Mesenchymal stem cell (in vitro differentiated cells and primary cell): ENCODE measurements around the gene OTOG.

Experiments
- DNase-seq: peaks from one replicate; pipeline ENCODE4 v3.0.0-alpha.2; 2013
- H2AFZ ChIP-seq: one replicate; pipeline ENCODE4 v1.6.1; 2013; ENCODE audit warnings: low read depth, mild to moderate bottlenecking, control low read depth, inconsistent platforms, low read length, moderate library complexity
- H2AK5ac ChIP-seq: 2 replicates; pipeline ENCODE4 v1.6.1; 2013; ENCODE audit warnings: low read length, moderate library complexity, mild to moderate bottlenecking, inconsistent platforms; ENCODE audit not compliant: severe bottlenecking
- H2BK120ac ChIP-seq: one replicate; pipeline ENCODE4 v1.6.1; 2013; ENCODE audit warnings: low read depth, mild to moderate bottlenecking, inconsistent platforms, low read length, moderate library complexity
- H2BK12ac ChIP-seq, 2 experiments: one replicate each; pipeline ENCODE4 v1.6.1; 2013; ENCODE audit warnings: inconsistent platforms in 2 of 2, low read length in 2 of 2, mild to moderate bottlenecking in 2 of 2, moderate library complexity in 2 of 2, control low read depth in 1 of 2
- H2BK15ac ChIP-seq: one replicate; pipeline ENCODE4 v1.6.1; 2013; ENCODE audit warnings: mild to moderate bottlenecking, low read depth, inconsistent platforms; ENCODE audit not compliant: poor library complexity, severe bottlenecking
- H2BK5ac ChIP-seq: 2 replicates; pipeline ENCODE4 v1.6.1; 2013; ENCODE audit warnings: low read depth, mild to moderate bottlenecking, low read length, control low read depth, inconsistent platforms; ENCODE audit not compliant: poor library complexity, severe bottlenecking
- H3K14ac ChIP-seq, 2 experiments: one replicate each; pipeline ENCODE4 v1.6.1; 2013; ENCODE audit warnings: inconsistent platforms in 2 of 2, low read length in 2 of 2, control low read depth in 1 of 2, mild to moderate bottlenecking in 1 of 2, moderate library complexity in 1 of 2
- H3K18ac ChIP-seq, 2 experiments: one replicate each; pipeline ENCODE4 v1.6.1; 2013; ENCODE audit warnings: inconsistent platforms in 2 of 2, low read length in 2 of 2, control low read depth in 1 of 2, low read depth in 1 of 2, mild to moderate bottlenecking in 1 of 2
- H3K23ac ChIP-seq, 2 experiments: one replicate each; pipeline ENCODE4 v1.6.1; 2013; ENCODE audit warnings: inconsistent platforms in 2 of 2, low read length in 2 of 2, mild to moderate bottlenecking in 2 of 2, moderate library complexity in 2 of 2, control low read depth in 1 of 2
- H3K27ac ChIP-seq: 2 replicates; pipeline ENCODE4 v1.5.1; 2013; ENCODE audit warnings: mild to moderate bottlenecking, moderate library complexity, low read length, control low read depth, inconsistent platforms; ENCODE audit not compliant: poor library complexity, severe bottlenecking
- H3K27me3 ChIP-seq, 2 experiments: 2 replicates each; pipeline versions ENCODE4 v1.6.1 to v1.7.0; 2013; ENCODE audit warnings: low read length in 2 of 2, mild to moderate bottlenecking in 2 of 2, moderate library complexity in 2 of 2, control low read depth in 1 of 2, inconsistent platforms in 1 of 2; ENCODE audit not compliant: control insufficient read depth in 1 of 2, insufficient read depth in 1 of 2
- H3K36me3 ChIP-seq, 2 experiments: 2 replicates each; pipeline versions ENCODE4 v1.6.1 to v1.7.0; 2013; ENCODE audit warnings: low read length in 2 of 2, control low read depth in 1 of 2, inconsistent platforms in 1 of 2, low read depth in 1 of 2, mild to moderate bottlenecking in 1 of 2; ENCODE audit not compliant: insufficient read depth in 2 of 2, control insufficient read depth in 1 of 2
- H3K4ac ChIP-seq, 2 experiments: one replicate each; pipeline ENCODE4 v1.6.1; 2013; ENCODE audit warnings: inconsistent platforms in 2 of 2, low read length in 2 of 2, mild to moderate bottlenecking in 2 of 2, moderate library complexity in 2 of 2, control low read depth in 1 of 2, low read depth in 1 of 2
- H3K4me1 ChIP-seq: 2 replicates; pipeline ENCODE4 v1.6.1; 2013; ENCODE audit warnings: low read depth, low read length, control low read depth; ENCODE audit not compliant: control insufficient read depth, insufficient read depth
- H3K4me2 ChIP-seq: 2 replicates; pipeline ENCODE4 v1.6.1; 2013; ENCODE audit warnings: low read length, mild to moderate bottlenecking, inconsistent platforms; ENCODE audit not compliant: poor library complexity, severe bottlenecking
- H3K4me3 ChIP-seq, 2 experiments: 2 replicates each; pipeline versions ENCODE4 v1.5.1 to v1.7.0; 2013; ENCODE audit warnings: low read length in 2 of 2, mild to moderate bottlenecking in 2 of 2, control low read depth in 1 of 2, low read depth in 1 of 2; ENCODE audit not compliant: insufficient read depth in 1 of 2
- H3K79me1 ChIP-seq: replicated peaks from 2 replicates; pipeline ENCODE4 v1.6.1; 2013; ENCODE audit warnings: mild to moderate bottlenecking, control low read depth, low read length, inconsistent platforms; ENCODE audit not compliant: poor library complexity, severe bottlenecking
- H3K9ac ChIP-seq: 2 replicates; pipeline ENCODE4 v1.7.0; 2013; ENCODE audit warnings: mild to moderate bottlenecking, low read length, moderate library complexity
- H3K9me3 ChIP-seq: 2 replicates; pipeline ENCODE4 v1.7.0; 2013; ENCODE audit warnings: mild to moderate bottlenecking, low read length; ENCODE audit not compliant: control insufficient read depth
- H4K8ac ChIP-seq: one replicate; pipeline ENCODE4 v1.6.1; 2013; ENCODE audit warnings: inconsistent platforms, mild to moderate bottlenecking, low read length, moderate library complexity
- H4K91ac ChIP-seq: one replicate; pipeline ENCODE4 v1.6.1; 2013; ENCODE audit warnings: mild to moderate bottlenecking, low read length, inconsistent platforms
- WGBS: methylation state at CpG from one replicate; pipeline ENCODE4 v1.1.7; 2013; ENCODE audit warnings: mixed read lengths; 5-methylcytosine and 5-hydroxymethylcytosine counted together

OTOG gene

DNA sequence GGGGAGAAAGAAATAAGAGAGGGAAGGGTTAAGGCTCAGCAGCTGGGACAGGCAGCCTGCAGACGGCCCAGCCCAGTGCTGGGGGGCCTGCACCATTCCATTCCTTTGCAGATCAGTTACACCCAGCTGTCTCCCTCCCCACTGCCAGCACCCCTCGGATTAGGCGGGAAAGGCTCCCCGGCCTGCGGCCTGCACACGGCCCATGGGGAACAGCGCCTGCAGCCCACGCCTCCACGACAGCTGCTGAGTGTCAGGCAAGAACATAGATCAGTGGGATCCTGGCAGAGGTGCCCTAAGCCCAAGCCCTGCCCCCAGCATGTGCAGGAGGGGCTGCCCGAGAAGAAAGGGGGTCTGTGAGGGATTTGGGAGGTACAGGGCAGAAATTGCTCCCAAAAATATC lies 106.6 kb downstream of the OTOG start:
- H3K4me3 ChIP-seq: no peak overlapping the region
- H3K4ac ChIP-seq: no peak overlapping the region
- no peak overlapping the region for H2BK15ac ChIP-seq
- H3K9ac ChIP-seq: no peak overlapping the region
- no peak overlapping the region for H2BK12ac ChIP-seq
- no peak overlapping the region for H3K27ac ChIP-seq
- H3K36me3 ChIP-seq: no peaks in the 10 kb centered on the region
- H2AK5ac ChIP-seq: no peak overlapping the region
- no peak overlapping the region for H4K91ac ChIP-seq
- H2AFZ ChIP-seq: no peak overlapping the region
- no peak overlapping the region for H3K23ac ChIP-seq
- 91% methylated on average over 7 of the region's 10 CpGs for WGBS
- no peak overlapping the region for H2BK120ac ChIP-seq
- H3K27me3 ChIP-seq: peaks cover 12 to 38% of the 10 kb centered on the region in 2 experiments
- H3K4me1 ChIP-seq: peaks cover 2% of the 10 kb centered on the region
- H3K4me2 ChIP-seq: no peak overlapping the region
- H2BK5ac ChIP-seq: no peak overlapping the region
- no peak overlapping the region for H4K8ac ChIP-seq
- H3K18ac ChIP-seq: no peak overlapping the region
- H3K79me1 ChIP-seq: no peaks in the 10 kb centered on the region
- DNase-seq: no peak
- peaks cover 14% of the 10 kb centered on the region for H3K9me3 ChIP-seq
- no peak overlapping the region for H3K14ac ChIP-seq

DNA sequence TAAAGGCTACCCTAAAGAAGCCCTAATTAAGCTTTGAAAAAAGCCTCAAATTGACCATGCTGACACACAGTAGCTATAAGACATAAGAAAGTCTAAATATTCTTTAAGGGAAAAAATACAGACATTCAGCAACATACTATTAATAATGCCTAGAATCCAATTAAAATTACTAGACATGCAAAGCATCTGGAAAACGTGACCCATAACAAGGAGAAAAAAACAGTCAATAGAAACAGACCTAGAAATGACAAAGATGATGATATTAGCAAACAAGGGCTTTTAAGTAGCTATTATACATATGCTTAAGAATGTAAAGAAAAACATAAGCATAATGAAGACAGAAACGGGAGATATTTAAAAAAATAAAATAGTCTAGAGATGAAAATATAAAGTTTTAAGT lies 108.6 kb downstream of the OTOG start:
- Histone ChIP-seq H3K23ac (no peak overlapping the region), H3K4me1 (no peaks in the 10 kb centered on the region), H4K91ac (no peak overlapping the region), H3K4me2 (no peak overlapping the region), H3K18ac (no peak overlapping the region), H3K14ac (no peak overlapping the region), H3K27me3 (peaks cover 7 to 17% of the 10 kb centered on the region in 2 experiments), H2BK15ac (no peak overlapping the region), H4K8ac (no peak overlapping the region), H3K27ac (no peak overlapping the region), H2AK5ac (no peak overlapping the region), H3K9ac (no peak overlapping the region), H3K4me3 (no peak overlapping the region), H2AFZ (no peak overlapping the region), H2BK5ac (no peak overlapping the region), H3K9me3 (peaks cover 13% of the 10 kb centered on the region), H3K36me3 (no peaks in the 10 kb centered on the region), H2BK120ac (no peak overlapping the region), H3K79me1 (no peaks in the 10 kb centered on the region), H3K4ac (no peak overlapping the region), H2BK12ac (no peak overlapping the region)
- WGBS: no CpG with 5 or more reads among the region's 2 CpGs
- DNase-seq: no peak

GRCh38 chr11:17658211-17658610 lies 111.2 kb downstream of the OTOG start:
- Histone ChIP-seq H3K4ac (no peak overlapping the region), H3K27me3 (no peaks in the 10 kb centered on the region), H2BK15ac (no peak overlapping the region), H3K4me2 (no peak overlapping the region), H3K23ac (no peak overlapping the region), H2BK120ac (no peak overlapping the region), H2AFZ (no peak overlapping the region), H3K9ac (no peak overlapping the region), H4K8ac (no peak overlapping the region), H3K9me3 (peaks cover 13% of the 10 kb centered on the region), H3K4me1 (no peaks in the 10 kb centered on the region), H3K4me3 (no peak overlapping the region), H3K27ac (no peak overlapping the region), H3K18ac (no peak overlapping the region), H3K14ac (no peak overlapping the region), H3K36me3 (no peaks in the 10 kb centered on the region), H2AK5ac (no peak overlapping the region), H4K91ac (no peak overlapping the region), H2BK12ac (no peak overlapping the region), H3K79me1 (no peaks in the 10 kb centered on the region), H2BK5ac (no peak overlapping the region)
- DNase-seq: no peak

DNA sequence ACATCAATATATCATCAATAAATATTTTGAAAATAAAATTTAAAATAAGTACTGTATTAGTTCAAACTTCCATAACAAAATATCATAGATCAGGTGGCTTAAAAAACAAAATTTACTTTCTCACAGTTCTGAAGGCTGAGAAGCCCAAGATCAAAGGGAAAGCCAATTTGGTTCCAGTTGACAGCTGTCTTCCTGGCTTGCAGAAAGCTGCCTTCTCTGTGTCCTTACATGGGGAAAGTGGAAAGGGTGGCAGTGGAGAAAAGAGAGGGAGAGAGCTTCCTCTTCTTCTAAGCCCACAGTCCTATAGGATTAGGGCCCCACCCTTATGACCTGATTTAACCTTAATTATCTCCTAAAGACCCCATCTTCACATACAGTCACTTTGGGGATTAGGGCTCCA lies 121.1 kb downstream of the OTOG start:
- no peak overlapping the region for H3K4ac ChIP-seq
- no peak overlapping the region for H3K4me3 ChIP-seq
- H2BK120ac ChIP-seq: no peak overlapping the region
- no peak overlapping the region for H3K14ac ChIP-seq
- no peak overlapping the region for H2BK12ac ChIP-seq
- no peak overlapping the region for H3K4me2 ChIP-seq
- no peaks in the 10 kb centered on the region for H3K4me1 ChIP-seq
- no peak overlapping the region for H4K8ac ChIP-seq
- no peak overlapping the region for H2AFZ ChIP-seq
- H2BK5ac ChIP-seq: no peak overlapping the region
- no peak overlapping the region for H3K18ac ChIP-seq
- H3K23ac ChIP-seq: no peak overlapping the region
- H2AK5ac ChIP-seq: no peak overlapping the region
- no peaks in the 10 kb centered on the region for H3K9me3 ChIP-seq
- no peak overlapping the region for H4K91ac ChIP-seq
- H3K27me3 ChIP-seq: peaks cover 8 to 21% of the 10 kb centered on the region in 2 experiments
- H3K27ac ChIP-seq: no peak overlapping the region
- no peak for DNase-seq
- H3K36me3 ChIP-seq: no peaks in the 10 kb centered on the region
- no peak overlapping the region for H2BK15ac ChIP-seq
- H3K79me1 ChIP-seq: no peaks in the 10 kb centered on the region
- H3K9ac ChIP-seq: no peak overlapping the region
